HG03139 (cell line): ENCODE data around the gene PLD1.
"Not testable (repeated sequence)": the region's sequence is repeated elsewhere in the genome, so short reads cannot be mapped to it uniquely, and the experiment has no call there.

Experiments used
- ATAC-seq: cut with Tn5 transposase; IDR thresholded peaks from one replicate; pipeline ENCODE4 v1.9.1; 2021; ENCODE audit not compliant: unreplicated experiment

Gene PLD1

DNA sequence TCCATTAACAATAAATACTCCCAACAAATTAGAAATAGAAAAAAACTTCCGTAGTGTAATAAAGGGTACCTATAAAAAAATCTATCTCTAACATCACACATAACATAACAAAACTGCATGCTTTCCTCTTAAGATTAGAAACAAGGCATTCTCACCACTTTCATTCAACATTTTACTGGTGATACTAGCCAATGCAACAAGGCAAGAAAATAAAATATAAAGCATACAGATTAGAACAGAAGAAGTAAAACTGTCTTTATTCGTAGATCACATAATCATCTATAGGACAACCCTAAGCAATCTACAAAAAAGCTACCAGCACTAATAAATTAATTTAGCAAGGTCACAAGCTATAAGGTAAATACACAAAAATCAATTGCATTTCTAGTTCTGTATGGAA is 107.1 kb downstream of the PLD1 start:
- ATAC-seq, result no peak

DNA sequence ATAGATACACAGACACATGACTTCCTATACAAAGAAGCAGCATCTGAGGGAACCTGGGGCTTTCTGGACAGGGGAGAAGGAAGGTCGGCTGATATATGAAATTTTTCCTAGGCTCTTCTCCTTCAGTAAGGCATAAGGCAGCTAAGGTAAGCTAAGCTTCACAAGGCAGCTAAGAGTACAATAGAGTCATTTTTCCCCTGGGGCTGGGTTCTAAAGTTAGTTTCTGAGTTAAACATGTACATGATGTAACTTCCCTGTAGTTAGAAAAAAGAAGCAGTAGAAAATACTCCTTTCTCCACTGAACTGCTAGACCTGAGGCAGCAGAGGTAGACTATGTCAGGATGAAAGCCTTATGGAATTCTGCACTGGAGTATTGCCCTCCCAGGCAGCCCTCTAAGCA is 109.6 kb downstream of the PLD1 start:
- no peak for ATAC-seq

DNA sequence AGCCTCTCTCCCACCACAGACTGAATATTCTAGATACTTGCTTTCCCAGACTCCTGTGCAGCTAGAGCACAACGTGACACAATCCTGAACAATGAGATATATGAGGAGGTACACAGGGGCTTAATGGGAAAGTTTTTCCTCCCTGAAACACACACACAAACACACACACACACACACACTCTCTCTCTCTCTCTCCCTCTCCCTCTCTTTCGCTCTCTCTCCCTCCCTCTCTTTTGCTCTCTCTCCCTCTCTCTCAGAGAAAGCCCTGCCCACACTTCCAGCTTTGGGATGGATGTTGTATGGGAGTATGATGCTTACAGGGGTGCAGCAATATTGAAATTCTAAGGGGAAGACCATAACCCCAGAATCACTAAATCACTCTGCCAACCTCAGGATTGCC is 110.1 kb downstream of the PLD1 start:
- no peak for ATAC-seq

DNA sequence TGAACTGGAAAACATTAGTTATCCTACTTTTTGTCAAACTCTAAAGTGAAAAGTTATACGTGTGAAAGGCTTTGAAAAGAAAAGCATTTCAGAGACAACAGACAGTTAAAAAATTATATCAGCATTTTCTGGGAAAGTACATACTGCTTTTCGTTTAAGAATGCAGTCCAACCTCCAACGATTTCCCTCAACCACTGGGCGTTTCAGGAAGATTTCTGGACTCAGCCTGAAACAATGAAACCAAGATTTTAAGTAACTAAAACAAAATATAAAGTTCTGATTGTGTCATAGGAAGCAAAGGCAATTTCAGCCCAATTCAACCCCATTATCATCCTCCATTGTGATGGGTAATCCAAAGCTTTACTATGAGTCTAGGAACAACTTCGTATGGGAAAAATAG is 110.7 kb downstream of the PLD1 start:
- no peak for ATAC-seq

DNA sequence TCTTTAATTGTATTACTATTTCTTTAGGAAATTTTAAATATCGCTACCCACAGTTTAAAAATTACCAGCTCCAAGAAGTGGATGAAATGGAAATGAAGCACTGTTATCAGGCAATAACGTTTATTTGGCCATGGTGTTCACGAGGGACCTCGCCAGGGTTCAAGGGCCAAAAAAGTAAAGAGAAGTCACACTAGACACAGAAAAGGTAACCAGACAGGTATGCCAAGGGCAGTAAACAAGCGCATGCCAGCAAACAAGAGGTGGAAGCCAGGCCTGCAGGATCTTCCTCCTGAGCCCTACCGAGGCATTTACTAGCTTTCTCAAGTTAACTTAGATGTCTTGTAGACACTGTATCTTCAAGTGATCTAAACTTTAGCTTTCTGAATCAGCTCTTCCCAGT is 113.5 kb downstream of the PLD1 start:
- no peak for ATAC-seq

DNA sequence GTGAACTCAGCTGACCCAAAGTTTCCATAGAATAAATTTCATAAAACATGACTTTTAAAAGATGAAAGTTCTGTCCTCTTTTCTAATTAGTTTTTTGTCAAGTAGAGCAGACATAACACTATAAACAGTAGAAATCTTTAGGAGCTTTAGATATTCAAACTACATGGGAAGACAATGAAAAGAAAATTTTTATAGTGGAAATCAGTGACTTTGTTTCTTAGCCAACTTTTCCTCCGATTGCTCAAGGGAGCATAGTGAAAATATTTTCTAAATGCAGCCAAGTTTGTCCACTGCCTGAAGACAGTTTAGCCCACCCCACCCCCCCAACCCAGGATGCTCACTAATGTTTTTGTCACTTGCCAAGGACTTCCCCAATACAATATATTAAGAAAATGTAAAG is 114.9 kb downstream of the PLD1 start:
- no peak for ATAC-seq

DNA sequence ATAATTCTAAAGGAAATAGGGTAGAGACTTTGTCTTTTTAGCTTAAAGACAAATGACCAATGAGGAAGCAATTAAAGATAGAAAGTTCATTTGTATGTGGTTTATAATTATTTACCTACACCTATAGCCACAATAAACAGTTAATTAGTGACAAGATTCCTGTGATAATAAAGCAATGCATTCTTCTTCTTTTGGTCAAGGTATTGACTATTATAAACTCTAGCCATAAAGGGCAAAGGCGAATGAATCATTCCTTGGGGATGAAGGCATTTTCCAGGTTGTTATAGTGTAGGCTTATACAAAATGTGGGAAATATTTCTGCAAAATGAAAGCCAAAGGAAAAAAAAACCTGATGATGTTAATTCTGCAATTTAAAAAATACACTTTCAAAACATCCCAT is 115.4 kb downstream of the PLD1 start:
- ATAC-seq, result no peak

DNA sequence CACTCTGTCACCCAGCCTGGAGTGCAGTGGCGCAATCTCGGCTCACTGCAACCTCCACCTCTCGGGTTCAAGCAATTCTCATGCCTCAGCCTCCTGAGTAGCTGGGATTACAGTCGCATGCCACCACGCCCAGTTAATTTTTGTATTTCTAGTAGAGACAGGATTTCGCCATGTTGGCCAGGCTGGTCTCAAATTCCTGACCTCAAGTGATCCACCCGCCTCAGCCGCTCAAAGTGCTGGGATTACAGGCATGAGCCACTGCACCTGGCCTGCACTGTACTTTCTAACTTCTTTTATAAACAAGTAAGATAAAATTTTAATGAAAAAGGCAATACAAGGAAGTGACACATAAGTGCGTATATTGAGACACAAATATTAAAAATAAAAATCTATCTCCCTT is 117.7 kb downstream of the PLD1 start:
- not testable (repeated sequence) for ATAC-seq

DNA sequence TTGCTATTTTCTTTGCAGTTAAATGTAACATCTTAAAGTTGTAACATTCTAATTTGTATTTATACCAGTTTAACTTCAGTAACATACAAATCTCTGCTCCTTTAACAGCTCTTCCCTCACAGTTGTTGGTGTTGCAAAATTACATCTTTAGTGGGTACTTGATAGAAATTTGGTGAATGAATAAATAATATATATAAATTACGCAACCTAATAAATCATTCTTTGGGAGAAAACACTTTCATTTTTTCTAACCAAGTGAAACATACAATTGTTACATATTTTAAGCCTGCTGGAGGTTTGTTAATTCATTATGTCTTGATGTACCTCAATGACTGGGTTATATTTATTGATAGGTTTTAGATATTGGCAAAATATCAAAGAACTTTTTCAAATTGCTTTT is 118.8 kb downstream of the PLD1 start:
- no peak for ATAC-seq

DNA sequence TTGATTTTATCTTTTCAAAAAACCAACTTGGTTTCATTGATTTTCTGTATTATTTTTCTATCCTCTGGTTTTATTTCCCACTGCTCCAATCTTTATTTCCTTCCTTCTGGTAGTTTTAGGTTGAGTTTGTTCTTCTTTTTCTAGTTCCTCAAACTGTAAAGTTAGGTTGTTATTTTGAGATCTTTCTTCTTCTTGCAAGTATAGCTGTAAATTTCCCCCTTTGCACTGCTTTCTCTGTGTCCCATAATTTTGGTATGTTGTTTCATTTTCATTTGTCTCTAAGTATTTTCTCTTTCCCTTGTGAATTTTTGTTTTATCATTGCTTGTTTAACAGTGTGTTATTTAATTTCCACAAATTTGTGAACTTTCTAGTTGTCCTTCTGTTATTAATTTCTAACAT is 120.0 kb downstream of the PLD1 start:
- no peak for ATAC-seq

DNA sequence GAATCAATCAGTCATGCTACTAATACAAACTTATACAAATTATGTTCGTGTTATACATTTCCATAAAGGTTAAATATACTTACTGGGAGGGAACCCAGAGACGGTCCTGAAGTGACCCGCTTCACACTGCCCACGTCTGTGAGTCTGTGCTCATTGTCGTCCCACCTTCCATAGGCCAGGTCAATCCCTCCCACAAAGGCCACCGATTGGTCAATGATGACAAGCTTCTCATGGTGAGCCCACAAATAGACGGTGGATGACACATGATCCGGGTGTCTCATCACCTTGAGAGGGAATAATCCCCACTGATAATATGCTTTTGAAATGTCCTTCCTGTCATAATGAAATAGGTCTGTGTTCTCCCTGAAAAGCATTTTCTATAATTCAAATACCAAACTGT is 121.7 kb downstream of the PLD1 start:
- no peak for ATAC-seq

DNA sequence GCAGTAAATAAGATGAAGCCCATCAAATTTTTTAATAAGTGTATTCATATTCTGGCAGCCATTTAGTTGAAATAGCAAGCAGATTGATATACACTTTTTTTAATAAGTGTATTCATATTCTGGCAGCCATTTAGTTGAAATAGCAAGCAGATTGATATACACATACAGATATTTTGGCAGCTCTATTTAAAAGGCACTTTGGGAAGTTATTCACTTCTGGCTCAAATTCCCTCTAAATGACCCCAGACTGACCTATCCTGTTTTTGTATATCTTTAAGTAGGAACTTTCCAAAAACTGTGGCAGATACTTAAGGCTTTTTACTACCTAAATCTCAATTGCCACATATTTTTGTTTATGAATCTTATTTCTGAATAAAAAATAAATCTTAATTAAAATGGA is 122.3 kb downstream of the PLD1 start:
- no peak for ATAC-seq

DNA sequence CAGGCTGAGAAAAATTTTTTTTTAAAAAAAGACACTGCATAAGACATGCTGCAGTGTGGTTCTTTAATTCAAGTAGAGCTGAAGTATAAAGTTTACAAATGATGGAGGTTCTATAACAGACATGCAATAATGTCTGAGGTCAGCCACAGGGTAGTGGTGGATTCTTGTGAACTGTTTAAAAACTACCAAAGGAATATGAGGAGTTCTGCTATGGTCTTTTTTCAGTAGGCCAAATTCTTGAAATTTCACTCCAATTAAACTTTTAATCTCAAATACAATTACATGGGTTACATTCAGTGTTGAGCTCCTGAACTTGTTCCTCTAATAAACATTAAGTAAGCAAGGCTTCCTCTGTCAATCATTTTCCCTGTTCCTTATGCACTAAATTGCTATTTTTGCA is 122.7 kb downstream of the PLD1 start:
- ATAC-seq, result no peak

DNA sequence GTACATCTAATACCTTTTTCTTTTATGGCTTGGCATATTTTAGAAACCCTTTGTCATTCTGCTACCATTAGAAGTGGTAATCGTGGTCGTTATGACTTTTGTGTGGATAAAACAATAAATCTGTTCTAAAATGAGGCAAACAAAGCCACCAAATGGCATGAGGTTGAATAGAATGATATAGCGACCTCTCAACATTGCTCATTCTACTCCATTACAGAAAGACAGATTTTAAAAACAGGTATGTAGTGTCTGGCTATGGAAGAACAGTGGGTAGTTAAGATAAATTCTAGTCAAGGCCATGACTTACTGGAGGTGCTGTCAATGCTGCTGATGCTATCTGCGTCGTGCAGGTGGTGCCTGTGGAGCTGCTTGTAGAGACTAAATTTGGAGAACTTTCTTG is 123.2 kb downstream of the PLD1 start:
- no peak for ATAC-seq

DNA sequence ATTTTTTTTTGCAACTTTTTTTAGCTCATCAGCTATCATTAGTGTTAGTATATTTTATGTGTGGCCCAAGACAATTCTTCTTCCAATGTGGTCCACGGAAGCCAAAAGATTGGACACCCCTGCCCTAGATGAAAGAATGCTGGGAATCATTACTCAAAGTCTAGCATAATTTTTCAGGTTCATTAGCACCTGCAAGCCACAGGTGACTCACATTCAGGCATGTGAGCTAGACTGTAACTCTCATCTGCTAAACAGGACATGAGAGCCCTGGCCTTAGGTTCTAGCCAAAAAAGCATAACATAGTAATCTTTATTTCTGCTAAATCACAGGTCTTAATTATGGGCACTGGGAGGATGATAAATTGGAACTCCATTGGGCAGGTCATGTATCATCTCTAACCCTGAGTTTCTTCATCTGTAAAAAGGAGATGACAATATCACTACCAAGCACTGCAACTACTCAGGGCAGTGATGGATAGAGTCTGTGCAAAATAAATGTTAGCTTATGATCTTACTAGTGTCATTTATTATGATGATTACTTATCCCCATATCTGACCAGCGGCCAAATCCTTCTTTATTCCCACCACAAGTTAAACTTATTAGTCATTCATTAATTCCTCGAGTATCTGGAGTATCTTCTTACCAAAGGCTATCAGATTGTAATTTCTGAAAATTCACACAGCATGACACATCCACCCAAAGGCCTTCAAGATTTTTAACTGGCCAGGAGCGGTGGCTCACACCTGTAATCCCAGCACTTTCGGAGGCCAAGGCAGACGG is 125.0 kb downstream of the PLD1 start:
- ATAC-seq, result no peak

DNA sequence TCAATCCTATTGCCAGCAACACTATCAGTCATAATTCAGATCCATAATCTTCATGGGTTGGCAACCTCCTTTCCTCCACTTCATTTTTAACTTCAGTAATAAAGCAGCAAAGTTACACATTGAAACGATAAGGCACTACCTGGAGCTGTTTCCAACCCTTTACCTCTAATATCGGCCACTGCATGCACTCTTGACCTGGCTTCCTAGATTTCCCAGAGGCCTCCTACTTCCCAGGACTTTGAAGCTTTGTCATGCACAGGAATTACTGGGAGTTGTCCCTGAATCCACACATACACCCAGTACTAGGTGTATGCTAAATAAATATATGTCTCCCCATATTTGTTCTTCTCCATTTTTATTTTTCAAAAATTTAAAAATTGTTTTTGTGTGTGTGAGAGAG is 126.1 kb downstream of the PLD1 start:
- no peak for ATAC-seq

DNA sequence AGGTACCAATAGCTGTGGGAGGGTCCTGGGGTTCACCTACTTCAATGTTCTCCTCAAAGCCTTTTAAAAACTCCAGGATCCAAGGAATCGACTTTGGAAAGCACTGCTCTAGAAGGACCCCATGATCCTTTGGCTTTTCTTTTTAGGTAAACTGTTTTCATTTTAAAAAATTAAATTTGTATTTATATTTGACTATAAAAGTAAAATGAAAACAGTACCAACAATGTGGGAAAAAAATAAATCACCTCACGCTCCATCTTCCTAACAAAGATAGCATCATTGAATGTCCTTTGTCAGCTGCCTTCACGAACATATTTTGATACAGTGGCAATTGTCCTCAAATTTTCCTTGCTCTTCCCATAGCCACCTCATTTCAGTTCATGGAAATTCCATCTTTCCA is 127.5 kb downstream of the PLD1 start:
- no peak for ATAC-seq

DNA sequence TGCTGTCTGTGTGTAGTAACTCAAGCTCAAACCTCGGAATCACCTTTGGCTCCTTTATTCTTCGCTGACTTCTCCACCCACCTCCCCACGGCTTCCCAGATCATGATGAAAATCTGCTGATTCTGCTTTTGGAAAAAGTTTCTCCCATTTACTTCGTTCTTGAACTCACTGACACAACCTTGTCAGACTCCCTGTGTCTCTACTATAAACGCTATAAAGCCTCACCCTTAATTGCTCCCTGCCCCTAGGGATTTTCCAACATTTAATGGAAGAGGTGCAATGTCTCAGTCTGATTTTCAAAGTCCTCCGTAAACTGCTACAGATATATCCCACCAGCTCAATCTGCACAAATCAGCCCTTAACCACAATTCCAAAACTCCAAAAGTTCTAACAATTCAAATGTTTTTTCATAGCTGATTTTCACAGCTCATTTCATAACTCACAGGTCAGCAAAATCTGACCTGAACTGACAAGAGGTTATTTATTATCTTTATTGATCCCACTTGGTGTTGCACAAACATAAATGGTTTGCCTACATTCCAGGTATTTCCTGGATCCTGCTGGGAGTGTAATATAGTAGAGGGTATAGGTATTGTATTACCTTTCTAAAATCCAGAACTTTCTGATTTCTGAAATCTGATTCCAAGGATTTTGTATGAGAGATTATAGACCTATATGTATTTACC is 129.4 kb downstream of the PLD1 start:
- no peak for ATAC-seq

DNA sequence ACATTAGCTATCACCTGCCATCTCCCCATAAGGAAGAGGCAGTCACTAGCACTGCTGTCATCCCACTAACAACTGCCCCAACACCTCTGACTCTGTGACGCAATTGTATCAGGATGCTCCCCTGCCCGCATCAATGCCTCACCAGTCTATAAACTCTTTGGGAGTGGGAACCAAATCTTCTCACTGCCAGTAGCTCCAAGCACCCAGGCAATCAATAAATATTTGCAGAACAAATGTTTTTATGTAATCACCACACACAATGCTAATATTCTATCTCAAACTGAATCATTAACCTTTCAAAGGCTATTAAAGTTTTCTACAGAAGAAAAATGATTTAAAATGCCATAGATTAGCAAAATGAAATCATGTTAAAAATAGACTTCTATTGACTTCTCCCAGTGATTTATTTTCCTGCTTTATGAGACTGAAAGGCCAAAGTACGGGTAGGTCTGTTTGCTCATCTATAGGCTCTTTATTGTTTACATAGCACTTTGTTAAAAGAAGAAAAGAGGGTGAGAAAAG is 131.3 kb downstream of the PLD1 start:
- ATAC-seq, result no peak

DNA sequence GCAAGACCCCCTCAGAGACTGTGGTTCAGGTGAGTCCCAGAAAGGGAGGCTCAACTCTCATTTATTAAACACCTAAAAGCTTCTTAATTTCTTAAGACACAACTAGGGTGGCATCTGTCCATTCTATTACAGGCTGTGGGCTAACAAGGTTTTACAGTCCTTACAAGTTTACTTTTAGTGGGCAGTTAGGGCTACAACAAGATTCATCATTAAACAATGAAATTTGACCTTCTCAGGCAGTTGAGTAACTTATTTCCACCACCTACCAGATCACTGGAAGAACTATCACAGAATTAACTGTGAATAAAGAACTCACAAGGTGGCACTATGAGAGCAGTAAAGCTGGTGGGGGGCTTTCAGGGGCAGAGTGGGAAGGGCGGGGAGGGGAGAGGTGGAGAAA is 132.6 kb downstream of the PLD1 start:
- ATAC-seq, result no peak

DNA sequence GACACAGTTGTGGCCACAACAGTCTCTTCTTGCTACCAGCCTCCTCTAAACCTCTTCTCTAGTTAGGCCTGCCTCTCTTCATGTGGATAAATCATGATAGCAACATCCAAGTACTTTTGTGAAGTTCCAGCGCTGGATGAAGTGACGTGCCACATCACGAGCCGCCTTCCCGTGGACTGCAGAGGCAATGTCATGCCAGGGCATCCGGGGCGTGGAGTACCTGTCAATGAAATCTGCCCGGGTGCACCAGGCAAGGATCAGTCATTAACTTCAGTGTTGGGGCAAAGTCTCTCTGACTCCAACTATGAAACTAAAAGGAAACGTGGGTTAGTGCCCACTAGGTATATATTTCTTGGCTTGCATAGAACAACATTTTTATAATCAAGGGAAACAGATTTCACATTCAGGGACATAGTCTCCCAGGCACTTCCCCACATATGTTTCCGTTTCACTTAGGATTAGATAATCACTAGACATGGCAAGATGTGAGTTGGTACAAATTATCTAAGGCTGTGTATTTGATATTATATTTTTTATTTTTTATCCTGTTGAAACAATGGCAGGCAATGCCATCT is 133.6 kb downstream of the PLD1 start:
- no peak for ATAC-seq

DNA sequence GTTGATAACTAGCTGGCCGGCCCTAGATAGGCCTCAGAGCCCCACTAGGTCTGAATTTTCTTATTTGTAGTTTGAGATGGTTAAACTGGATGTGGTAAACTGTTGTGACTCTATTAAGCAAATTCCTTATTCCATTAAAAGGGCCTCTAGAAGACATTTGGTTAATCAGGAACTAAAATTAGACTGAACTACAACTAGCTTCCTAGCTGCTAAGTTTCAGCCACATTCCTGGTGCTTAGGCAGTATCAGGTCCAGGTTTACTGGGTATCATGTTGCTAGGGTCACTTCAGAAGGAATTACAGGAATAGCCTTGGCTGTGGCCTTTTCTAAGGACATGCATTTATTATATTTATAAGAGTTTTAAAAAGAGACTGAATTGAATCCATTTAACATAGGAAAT is 136.3 kb downstream of the PLD1 start:
- no peak for ATAC-seq
